Calu3 (cell line): ENCODE results near the gene STAP2. TPM values are rescaled to one million over a fixed set of nuclear protein-coding genes. Genes with fewer than 3 reads are reported as not detected.
"Not testable (repeated sequence)": the region's sequence is repeated elsewhere in the genome, so short reads cannot be mapped to it uniquely, and the experiment has no call there.

Experiments
- BruUV-seq: library from RNA; stranded (reverse); fragments of 400-500 nt; replicated peaks from 2 replicates; lab custom pipeline; 2021; lab: Mats Ljungman, UMichigan
- CTCF ChIA-PET: fragments of 300-600 bp; sonication (Branson Sonifier 250); formaldehyde crosslinking; loops from one replicate; lab custom pipeline; 2022; ENCODE audit warnings: antibody characterized with exemption; lab: Charles Lee
- DNase-seq: peaks from one replicate; pipeline ENCODE4 v3.0.0; 2022
- H3K27ac Mint-ChIP-seq: one replicate; pipeline ENCODE4 v1.8.0; 2022; ENCODE audit warnings: mixed read lengths; ENCODE audit not compliant: unreplicated experiment
- H3K27me3 Mint-ChIP-seq: one replicate; pipeline ENCODE4 v1.8.0; 2022; ENCODE audit warnings: mixed read lengths; ENCODE audit not compliant: unreplicated experiment
- H3K36me3 Mint-ChIP-seq: one replicate; pipeline ENCODE4 v1.8.0; 2022; ENCODE audit warnings: mild to moderate bottlenecking, moderate library complexity, mixed read lengths; ENCODE audit not compliant: insufficient read depth, unreplicated experiment
- H3K4me1 Mint-ChIP-seq: one replicate; pipeline ENCODE4 v1.8.0; 2022; ENCODE audit warnings: mild to moderate bottlenecking, low read depth, mixed read lengths; ENCODE audit not compliant: unreplicated experiment
- H3K4me3 Mint-ChIP-seq: one replicate; pipeline ENCODE4 v1.8.0; 2022; ENCODE audit warnings: mild to moderate bottlenecking, low read depth, moderate library complexity, mixed read lengths; ENCODE audit not compliant: unreplicated experiment
- H3K9me3 Mint-ChIP-seq: one replicate; pipeline ENCODE4 v1.8.0; 2022; ENCODE audit warnings: low read depth, mixed read lengths; ENCODE audit not compliant: unreplicated experiment
- intact Hi-C: fragments of 100-400 bp; cut with micrococcal nuclease; formaldehyde crosslinking; loops from one replicate; pipeline ENCODE4 v1.10.0; 2022; ENCODE audit not compliant: unreplicated experiment
- total RNA-seq: library from RNA; stranded (reverse); gene quantifications from 2 replicates; pipeline ENCODE4 v1.2.3, GENCODE V29; 2022
- TF ChIP-seq, protein P1 (sequence below): fragments of 200-600 bp; IDR thresholded peaks from one replicate; pipeline ENCODE4 v1.8.0; 2022; ENCODE audit warnings: antibody characterized with exemption; ENCODE audit not compliant: unreplicated experiment

Gene STAP2
- total RNA-seq, 1 experiment from 2014 or later: 28.7 TPM

GRCh38 chr19:4334929-4335570 is 3.6 kb downstream of the STAP2 start:
- Mint-ChIP-seq H3K9me3 (no peaks in the 10 kb centered on the region), H3K27ac (no peak overlapping the region), H3K27me3 (no peaks in the 10 kb centered on the region), H3K36me3 (peaks cover 17% of the 10 kb centered on the region), H3K4me3 (no peak overlapping the region), H3K4me1 (peaks cover 9% of the 10 kb centered on the region)
- CTCF ChIA-PET: no interaction called here
- no TSS peak for BruUV-seq
- intact Hi-C loops: no loop called here
- DNase-seq: no peak
- TF ChIP-seq, protein P1, sequence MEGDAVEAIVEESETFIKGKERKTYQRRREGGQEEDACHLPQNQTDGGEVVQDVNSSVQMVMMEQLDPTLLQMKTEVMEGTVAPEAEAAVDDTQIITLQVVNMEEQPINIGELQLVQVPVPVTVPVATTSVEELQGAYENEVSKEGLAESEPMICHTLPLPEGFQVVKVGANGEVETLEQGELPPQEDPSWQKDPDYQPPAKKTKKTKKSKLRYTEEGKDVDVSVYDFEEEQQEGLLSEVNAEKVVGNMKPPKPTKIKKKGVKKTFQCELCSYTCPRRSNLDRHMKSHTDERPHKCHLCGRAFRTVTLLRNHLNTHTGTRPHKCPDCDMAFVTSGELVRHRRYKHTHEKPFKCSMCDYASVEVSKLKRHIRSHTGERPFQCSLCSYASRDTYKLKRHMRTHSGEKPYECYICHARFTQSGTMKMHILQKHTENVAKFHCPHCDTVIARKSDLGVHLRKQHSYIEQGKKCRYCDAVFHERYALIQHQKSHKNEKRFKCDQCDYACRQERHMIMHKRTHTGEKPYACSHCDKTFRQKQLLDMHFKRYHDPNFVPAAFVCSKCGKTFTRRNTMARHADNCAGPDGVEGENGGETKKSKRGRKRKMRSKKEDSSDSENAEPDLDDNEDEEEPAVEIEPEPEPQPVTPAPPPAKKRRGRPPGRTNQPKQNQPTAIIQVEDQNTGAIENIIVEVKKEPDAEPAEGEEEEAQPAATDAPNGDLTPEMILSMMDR: no peak

DNA sequence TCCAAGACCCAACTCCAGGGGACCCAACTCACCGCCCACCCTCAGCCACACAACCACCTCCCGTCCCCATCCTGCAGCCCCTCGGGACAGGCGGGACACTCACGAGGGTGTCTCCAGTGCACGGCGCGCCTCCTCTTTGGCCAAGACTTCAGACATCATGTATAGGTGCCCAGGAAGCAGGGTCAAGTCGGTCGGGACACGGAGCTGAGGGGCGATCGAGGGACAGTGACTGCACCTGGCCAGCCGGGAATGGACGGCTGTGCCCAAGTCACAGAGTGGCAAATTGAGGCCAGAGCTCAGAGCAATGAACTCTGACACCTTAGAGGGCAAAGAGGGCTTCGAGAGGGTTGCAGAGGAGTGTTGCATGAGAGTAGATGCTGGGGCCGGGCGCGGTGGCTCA is 8.8 kb downstream of the STAP2 start:
- DNase-seq: no peak
- CTCF ChIA-PET: interaction anchor here (0.6 kb wide), 1 partner anchor 395 kb away, joined by 3 read pairs; no protein-coding TSS in a partner anchor
- no peaks in the 10 kb centered on the region for H3K27me3 Mint-ChIP-seq
- no peaks in the 10 kb centered on the region for H3K4me1 Mint-ChIP-seq
- no peaks in the 10 kb centered on the region for H3K9me3 Mint-ChIP-seq
- intact Hi-C loops: no loop called here
- H3K27ac Mint-ChIP-seq: no peak overlapping the region
- no peak overlapping the region for H3K4me3 Mint-ChIP-seq
- H3K36me3 Mint-ChIP-seq: peaks cover 4% of the 10 kb centered on the region
- BruUV-seq: no TSS peak
- TF ChIP-seq, protein P1: no peak

DNA sequence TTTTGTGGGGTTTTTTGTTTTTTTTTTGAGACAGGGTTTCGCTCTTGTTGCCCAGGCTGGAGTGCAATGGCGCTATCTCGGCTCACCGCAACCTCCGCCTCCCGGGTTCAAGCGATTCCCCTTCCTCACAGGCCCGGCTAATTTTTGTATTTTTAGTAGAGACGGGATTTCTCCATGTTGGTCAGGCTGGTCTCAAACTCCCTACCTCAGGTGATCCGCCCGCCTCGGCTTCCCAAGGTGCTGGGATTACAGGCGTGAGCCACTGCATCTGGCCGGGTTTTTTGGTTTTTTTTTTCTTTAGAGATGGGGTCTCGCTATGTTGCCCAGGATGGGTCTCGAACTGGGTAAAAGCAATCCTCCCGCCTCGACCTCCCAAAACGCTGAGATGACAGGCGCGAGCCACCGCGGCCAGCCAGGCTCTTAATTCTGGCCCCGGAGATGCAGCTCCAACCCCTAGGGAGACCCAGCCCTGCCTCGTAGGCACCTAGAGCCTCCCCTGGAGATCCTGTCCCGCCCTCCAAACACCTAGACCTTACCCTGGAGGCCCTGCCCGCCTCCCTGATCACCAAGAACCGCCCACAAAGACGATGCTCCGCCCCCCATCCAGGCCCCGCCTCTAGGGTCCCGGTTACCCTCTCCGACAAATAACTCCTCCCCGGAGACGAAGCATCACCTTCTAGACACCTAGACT is 9.5 kb downstream of the STAP2 start:
- DNase-seq, intact Hi-C loops, H3K4me1 Mint-ChIP-seq, H3K36me3 Mint-ChIP-seq, H3K4me3 Mint-ChIP-seq, H3K9me3 Mint-ChIP-seq, BruUV-seq, H3K27ac Mint-ChIP-seq, CTCF ChIA-PET, H3K27me3 Mint-ChIP-seq: not testable (repeated sequence)

- intact Hi-C loops: no loop called here
- Mint-ChIP-seq H3K27me3 (no peaks in the 10 kb centered on the region), H3K9me3 (no peaks in the 10 kb centered on the region), H3K36me3 (peaks cover 4% of the 10 kb centered on the region), H3K27ac (no peak overlapping the region), H3K4me1 (no peaks in the 10 kb centered on the region), H3K4me3 (no peak overlapping the region)
- TF ChIP-seq, protein P1: no peak
- CTCF ChIA-PET: interaction anchor here (0.7 kb wide), 1 partner anchor 1698 kb away, joined by 3 read pairs; no protein-coding TSS in a partner anchor
- DNase-seq: no peak
- BruUV-seq: no TSS peak
Measured at GRCh38 chr19:4328243-4328990, 10.2 kb downstream of the STAP2 start.
